RCC 7860 (cell line): Measurements from ENCODE around the gene NAP1L5.

Source experiments
- DNase-seq: peaks from one replicate; pipeline ENCODE4 v3.0.0-alpha.2; 2015; ENCODE audit warnings: low spot score
- FAIRE-seq: peaks from 2 replicates; lab custom pipeline; 2012; peaks lifted over from hg19 to GRCh38; lab: Jason Lieb, UNC

Gene NAP1L5

GRCh38 chr4:88697588-88698329, at the start of gene NAP1L5:
TSS of gene NAP1L5 (minus strand) at chr4:88697829. CDS start at chr4:88697754, 75 bp downstream.
- FAIRE-seq (no peak), DNase-seq (peak; percentile 10)

GRCh38 chr4:88747351-88747750, 49.7 kb upstream of the NAP1L5 start:
- DNase-seq: no peak

GRCh38 chr4:88746206-88746605, 48.6 kb upstream of the NAP1L5 start:
- FAIRE-seq: no peak

More at GRCh38 chr4:88747351-88747750, 49.7 kb upstream of the NAP1L5 start:
- no peak for FAIRE-seq

GRCh38 chr4:88745581-88746163, 48.0 kb upstream of the NAP1L5 start:
- DNase-seq (no peak), FAIRE-seq (no peak)

More at GRCh38 chr4:88746206-88746605, 48.6 kb upstream of the NAP1L5 start:
- no peak for DNase-seq

GRCh38 chr4:88745175-88745574, 47.5 kb upstream of the NAP1L5 start:
- FAIRE-seq (no peak), DNase-seq (no peak)

GRCh38 chr4:88744609-88745008, 47.0 kb upstream of the NAP1L5 start:
- DNase-seq: no peak
- FAIRE-seq: no peak

- DNase-seq (peak; percentile 72), FAIRE-seq (no peak)
Observed at GRCh38 chr4:88743696-88744095, 46.1 kb upstream of the NAP1L5 start.

- DNase-seq (peak; percentile 41), FAIRE-seq (peak; percentile 58)
Observed at GRCh38 chr4:88742561-88742960, 44.9 kb upstream of the NAP1L5 start.

- DNase-seq (no peak), FAIRE-seq (no peak)
Observed at GRCh38 chr4:88738180-88738579, 40.6 kb upstream of the NAP1L5 start.

GRCh38 chr4:88737307-88737941, 39.8 kb upstream of the NAP1L5 start:
- DNase-seq (no peak), FAIRE-seq (no peak)

- DNase-seq (no peak), FAIRE-seq (no peak)
Observed at GRCh38 chr4:88736264-88736663, 38.6 kb upstream of the NAP1L5 start.

- no peak for DNase-seq
- no peak for FAIRE-seq
Observed at GRCh38 chr4:88735564-88735963, 37.9 kb upstream of the NAP1L5 start.

- DNase-seq (no peak), FAIRE-seq (no peak)
Observed at GRCh38 chr4:88734403-88734949, 36.8 kb upstream of the NAP1L5 start.

- FAIRE-seq (no peak), DNase-seq (no peak)
Observed at GRCh38 chr4:88732714-88733368, 35.2 kb upstream of the NAP1L5 start.

- DNase-seq (no peak), FAIRE-seq (no peak)
Observed at GRCh38 chr4:88731381-88731780, 33.8 kb upstream of the NAP1L5 start.

- DNase-seq (no peak), FAIRE-seq (no peak)
Observed at GRCh38 chr4:88730811-88731210, 33.2 kb upstream of the NAP1L5 start.

GRCh38 chr4:88729146-88729760, 31.6 kb upstream of the NAP1L5 start:
- DNase-seq (no peak), FAIRE-seq (no peak)

GRCh38 chr4:88728146-88728545, 30.5 kb upstream of the NAP1L5 start:
- no peak for DNase-seq
- no peak for FAIRE-seq

GRCh38 chr4:88725986-88726385, 28.4 kb upstream of the NAP1L5 start:
- FAIRE-seq: no peak
- no peak for DNase-seq

GRCh38 chr4:88725143-88725542, 27.5 kb upstream of the NAP1L5 start:
- no peak for FAIRE-seq

GRCh38 chr4:88724406-88724805, 26.8 kb upstream of the NAP1L5 start:
- DNase-seq: no peak
- FAIRE-seq: no peak

More at GRCh38 chr4:88725143-88725542, 27.5 kb upstream of the NAP1L5 start:
- DNase-seq: no peak
